ENCODE measurements around the gene GJA1.

GJA1 gene

DNA sequence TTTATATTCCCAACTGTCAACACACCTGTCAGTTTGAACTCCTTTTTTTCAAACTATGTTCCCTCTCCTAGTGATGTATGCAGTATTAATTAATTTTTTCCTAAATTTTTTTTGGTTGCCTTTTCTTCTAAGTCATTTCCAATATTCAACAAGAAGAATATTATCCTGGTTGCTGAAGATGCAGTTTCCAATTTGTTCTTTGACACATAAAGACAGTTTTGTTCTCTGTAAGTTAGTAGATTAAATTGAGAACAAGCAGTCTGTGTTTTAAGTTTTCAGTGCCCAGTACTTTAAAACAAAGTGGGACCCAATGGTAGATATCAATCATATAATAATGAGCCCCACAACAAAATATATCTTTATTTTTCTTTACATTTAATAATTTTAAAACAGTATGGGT is 47.3 kb downstream of the GJA1 start:
- DNase-seq (ENCODE audit: low read depth in 2 of 2) = no peak

DNA sequence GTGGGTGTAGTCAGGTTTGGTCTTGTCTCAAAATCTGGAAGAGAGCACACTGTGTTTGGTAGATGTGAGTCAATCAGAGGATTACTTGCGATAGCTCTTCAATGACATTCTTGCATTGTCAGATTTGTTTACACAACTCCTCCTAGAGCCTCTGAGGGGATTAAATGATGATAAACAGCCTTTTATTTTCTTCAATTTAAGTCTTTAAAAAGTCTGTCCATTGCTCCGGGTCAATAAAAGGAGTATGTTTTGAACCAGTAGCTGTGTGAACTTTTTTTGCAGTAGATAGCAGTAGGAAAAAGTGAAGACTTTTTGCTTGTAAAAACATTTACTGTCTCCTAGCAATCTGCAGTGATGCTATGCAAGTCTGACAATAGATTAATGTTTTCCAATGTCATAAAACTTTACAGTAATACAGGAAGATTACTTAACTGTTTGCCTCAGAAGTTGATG is 49.9 kb downstream of the GJA1 start:
- DNase-seq (ENCODE audit: low read depth in 2 of 2) = no peak

DNA sequence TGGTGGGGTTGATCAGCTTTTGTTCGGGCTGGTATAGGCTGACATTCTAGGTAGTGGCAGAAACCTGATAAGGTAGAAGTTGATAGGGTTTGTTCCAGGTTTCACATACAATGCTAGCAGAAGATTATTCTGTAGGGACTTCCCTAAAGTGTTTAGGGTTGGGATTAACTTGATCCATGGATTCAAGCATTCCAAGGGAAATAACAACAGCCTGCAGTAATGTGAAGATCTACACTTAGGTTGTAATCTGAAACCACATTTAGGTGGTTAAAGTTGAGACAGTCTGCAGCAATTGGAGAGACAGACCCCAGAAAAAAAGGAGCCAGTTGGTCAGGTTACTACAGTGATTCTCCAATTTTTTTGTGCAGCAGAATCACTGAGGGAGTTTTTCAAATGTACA is 56.1 kb downstream of the GJA1 start:
- no peak for DNase-seq (ENCODE audit: low read depth in 2 of 2)

DNA sequence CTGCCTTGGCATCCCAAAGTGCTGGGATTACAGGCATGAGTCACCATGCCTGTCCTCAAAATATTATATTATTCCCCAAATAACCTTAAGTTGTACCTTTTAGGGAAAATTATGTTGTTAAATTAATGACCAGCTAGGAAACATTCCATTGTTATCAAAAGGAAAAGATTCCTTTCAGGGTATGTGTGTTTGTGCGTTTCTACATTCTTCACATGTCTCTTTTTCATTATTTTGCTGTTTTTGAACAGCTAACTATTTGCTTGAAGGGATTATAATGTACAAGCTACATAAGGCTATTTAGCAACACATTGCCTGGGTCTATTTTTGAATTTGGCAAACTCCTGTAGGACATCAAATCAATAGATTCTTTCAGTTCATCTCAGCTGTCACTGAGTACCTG is 57.1 kb downstream of the GJA1 start:
- no peak for DNase-seq (ENCODE audit: low read depth in 2 of 2)

DNA sequence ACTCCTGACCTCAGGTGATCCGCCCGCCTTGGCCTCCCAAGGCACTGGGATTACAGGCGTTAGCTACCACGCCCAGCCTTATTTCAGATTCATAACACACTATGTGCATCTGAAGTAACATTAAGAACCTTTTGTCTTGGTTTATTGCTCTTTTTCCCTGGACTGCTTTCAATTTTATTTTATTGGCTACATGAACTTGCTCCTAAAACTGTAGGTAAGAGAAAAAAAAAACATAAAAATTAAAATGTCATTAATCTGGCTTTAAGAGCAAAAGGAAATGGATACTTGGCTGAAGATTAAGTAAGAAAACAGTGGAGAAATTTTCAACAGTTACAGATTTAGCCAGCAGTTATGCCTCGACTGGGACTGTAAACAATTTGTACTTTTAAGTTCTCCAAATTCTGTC is 62.5 kb downstream of the GJA1 start:
- no peak for DNase-seq (ENCODE audit: low read depth in 2 of 2)

DNA sequence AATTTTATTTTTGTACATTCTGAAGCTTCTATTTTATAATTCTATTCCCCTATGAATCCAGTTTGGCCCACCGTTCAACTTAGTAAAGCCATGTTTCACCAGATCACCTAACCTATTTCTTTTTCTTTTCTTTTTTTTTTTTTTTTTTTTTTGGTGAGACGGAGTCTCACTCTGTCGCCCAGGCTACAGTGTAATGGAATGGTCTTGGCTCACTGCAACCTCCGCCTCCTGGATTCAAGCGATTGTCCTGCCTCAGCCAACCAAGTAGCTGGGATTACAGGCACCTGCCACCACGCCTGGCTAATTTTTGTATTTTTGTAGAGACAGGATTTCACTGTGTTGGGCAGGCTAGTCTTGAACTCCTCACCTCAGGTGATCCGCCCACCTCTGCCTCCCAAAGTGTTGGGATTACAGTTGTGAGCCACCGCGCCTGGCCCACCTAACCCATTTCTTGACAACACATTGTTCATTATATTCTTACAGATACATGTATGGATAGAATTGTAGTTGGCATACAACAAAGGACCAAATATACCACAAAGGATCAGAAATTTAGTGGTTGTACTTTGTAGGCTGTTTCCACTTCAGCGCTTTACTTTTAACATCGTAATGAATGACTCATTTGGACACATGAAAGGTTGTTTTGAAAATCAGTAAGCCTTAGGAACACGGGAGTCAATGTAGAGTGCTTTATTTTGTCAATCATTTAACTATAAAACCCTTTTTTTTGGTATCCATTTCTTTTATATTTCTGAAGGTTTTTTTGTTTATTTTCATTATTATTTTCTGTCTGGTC is 63.2 kb downstream of the GJA1 start:
- DNase-seq (ENCODE audit: low read depth in 2 of 2) = no peak
